NCI-H128 (cell line): Measurements from ENCODE around the gene MYLK.
"Not testable (repeated sequence)": the region's sequence is repeated elsewhere in the genome, so short reads cannot be mapped to it uniquely, and the experiment has no call there.

ENCODE experiments used
- DNase-seq: peaks from one replicate; lab custom pipeline; 2025; ENCODE audit not compliant: unreplicated experiment; lab: John Stamatoyannopoulos, UW

MYLK gene

GRCh38 chr3:123606527-123606926, 277.6 kb downstream of the MYLK start:
- no peak for DNase-seq

GRCh38 chr3:123605789-123606234, 278.3 kb downstream of the MYLK start:
- DNase-seq, result no peak

GRCh38 chr3:123603153-123603552, 281.0 kb downstream of the MYLK start:
- not testable (repeated sequence) for DNase-seq

- DNase-seq, result no peak
Observed at GRCh38 chr3:123602325-123602724, 281.8 kb downstream of the MYLK start.

GRCh38 chr3:123600863-123601262, 283.3 kb downstream of the MYLK start:
- not testable (repeated sequence) for DNase-seq

GRCh38 chr3:123597561-123597960, 286.6 kb downstream of the MYLK start:
- DNase-seq, result no peak

GRCh38 chr3:123595396-123596180, 288.5 kb downstream of the MYLK start:
- no peak for DNase-seq

GRCh38 chr3:123593381-123593780, 290.8 kb downstream of the MYLK start:
- no peak for DNase-seq

GRCh38 chr3:123590685-123591450, 293.3 kb downstream of the MYLK start:
- DNase-seq, result no peak

- no peak for DNase-seq
Observed at GRCh38 chr3:123587401-123587800, 296.7 kb downstream of the MYLK start.

GRCh38 chr3:123586968-123587367, 297.2 kb downstream of the MYLK start:
- no peak for DNase-seq

GRCh38 chr3:123586131-123586530, 298.0 kb downstream of the MYLK start:
- peak; percentile 80 for DNase-seq

- peak; percentile 98 for DNase-seq
Observed at GRCh38 chr3:123584988-123585937, 298.9 kb downstream of the MYLK start, which contains the start of gene HACD2. Gene HACD2, minus strand, starts transcription at chr3:123585053. Its CDS starts 26 bp downstream, at chr3:123585027.

- DNase-seq, result no peak
Observed at GRCh38 chr3:123584284-123584987, 299.7 kb downstream of the MYLK start.

- no peak for DNase-seq
Observed at GRCh38 chr3:123583561-123583960, 300.6 kb downstream of the MYLK start.

GRCh38 chr3:123582315-123582714, 301.8 kb downstream of the MYLK start:
- DNase-seq, result no peak

GRCh38 chr3:123576122-123576521, 308.0 kb downstream of the MYLK start:
- DNase-seq, result no peak

GRCh38 chr3:123571973-123572365, 312.2 kb downstream of the MYLK start:
- DNase-seq, result no peak

GRCh38 chr3:123571264-123571972, 312.7 kb downstream of the MYLK start:
- no peak for DNase-seq

GRCh38 chr3:123568875-123569274, 315.3 kb downstream of the MYLK start:
- DNase-seq, result no peak
